Measurements from ENCODE around the gene SPDYE5.

The SPDYE5 gene

GRCh38 chr7:75531359-75531821, 39.3 kb downstream of the SPDYE5 start:
- no peak for DNase-seq
- TF ChIP-seq POLR2A (IDR thresholded peaks at IDR 0.05; ENCODE audit: low read length), result no peak
- no peak for TF ChIP-seq GATA1 (IDR thresholded peaks at IDR 0.05; ENCODE audit: low read depth, low read length)

- no peak for TF ChIP-seq GATA1 (IDR thresholded peaks at IDR 0.05; ENCODE audit: low read depth, low read length)
- DNase-seq, result no peak
Measured at GRCh38 chr7:75532639-75533038, 40.5 kb downstream of the SPDYE5 start.

- no peak for DNase-seq
- TF ChIP-seq POLR2A (IDR thresholded peaks at IDR 0.05; ENCODE audit: low read length) (no peak), GATA1 (IDR thresholded peaks at IDR 0.05; ENCODE audit: low read depth, low read length) (no peak)
Measured at GRCh38 chr7:75533926-75534325, 41.8 kb downstream of the SPDYE5 start.

GRCh38 chr7:75534727-75535307, 42.7 kb downstream of the SPDYE5 start:
- DNase-seq, result no peak
- TF ChIP-seq POLR2A (IDR thresholded peaks at IDR 0.05; ENCODE audit: low read length) (no peak), GATA1 (IDR thresholded peaks at IDR 0.05; ENCODE audit: low read depth, low read length) (no peak)

GRCh38 chr7:75536491-75536890, 44.4 kb downstream of the SPDYE5 start:
- no peak for TF ChIP-seq GATA1 (IDR thresholded peaks at IDR 0.05; ENCODE audit: low read depth, low read length)
- no peak for TF ChIP-seq POLR2A (IDR thresholded peaks at IDR 0.05; ENCODE audit: low read length)
- DNase-seq, result no peak

- TF ChIP-seq GATA1 (IDR thresholded peaks at IDR 0.05; ENCODE audit: low read depth, low read length), result no peak
- no peak for DNase-seq
Measured at GRCh38 chr7:75536940-75537538, 44.9 kb downstream of the SPDYE5 start.

GRCh38 chr7:75537731-75538130, 45.6 kb downstream of the SPDYE5 start:
- TF ChIP-seq POLR2A (IDR thresholded peaks at IDR 0.05; ENCODE audit: low read length) (no peak), GATA1 (IDR thresholded peaks at IDR 0.05; ENCODE audit: low read depth, low read length) (no peak)
- no peak for DNase-seq

GRCh38 chr7:75546237-75547015, 54.3 kb downstream of the SPDYE5 start:
- no peak for DNase-seq
- TF ChIP-seq GATA1 (IDR thresholded peaks at IDR 0.05; ENCODE audit: low read depth, low read length) (no peak), POLR2A (IDR thresholded peaks at IDR 0.05; ENCODE audit: low read length) (no peak)
